Astrocyte of the cerebellum (primary cell): ENCODE measurements around the gene ANKRD9.

Experiments
- DNase-seq: peaks from one replicate; pipeline ENCODE4 v3.0.0-alpha.2; 2011; ENCODE audit warnings: low read depth
- H3K4me3 ChIP-seq: 2 replicates; pipeline ENCODE4 v1.5.1; 2011; ENCODE audit warnings: mild to moderate bottlenecking, low read depth, low read length, moderate library complexity
- in situ Hi-C: cut with HindIII; loops from 2 replicates; pipeline ENCODE4 v1.10.0; 2017; ENCODE audit warnings: low sequenced_read_pairs
- TF ChIP-seq, protein P1 (sequence below): IDR thresholded peaks from 2 replicates; pipeline ENCODE4 v1.5.1; 2012; ENCODE audit warnings: low read length, low read depth, moderate library complexity, mild to moderate bottlenecking; ENCODE audit errors: missing control alignments

Gene ANKRD9

DNA sequence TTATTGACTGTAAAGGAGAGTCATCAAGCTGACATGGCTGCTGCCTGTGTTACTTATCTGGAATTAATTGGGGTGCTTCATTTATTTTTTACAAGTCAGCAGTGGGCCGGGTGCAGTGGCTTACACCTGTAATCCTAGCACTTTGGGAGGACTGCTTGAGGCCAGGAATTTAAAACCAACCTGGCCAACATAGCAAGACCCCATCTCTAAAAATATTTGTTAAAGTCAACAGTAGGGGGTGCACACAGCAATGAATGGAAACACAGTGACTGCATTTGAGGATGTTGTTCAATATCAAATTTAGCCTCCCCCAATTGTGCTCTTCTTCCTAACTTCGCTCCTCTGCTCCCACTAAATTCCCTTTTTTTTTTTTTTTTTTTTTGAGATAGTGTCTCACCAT lies 52.1 kb downstream of the ANKRD9 start:
- TF ChIP-seq, protein P1, sequence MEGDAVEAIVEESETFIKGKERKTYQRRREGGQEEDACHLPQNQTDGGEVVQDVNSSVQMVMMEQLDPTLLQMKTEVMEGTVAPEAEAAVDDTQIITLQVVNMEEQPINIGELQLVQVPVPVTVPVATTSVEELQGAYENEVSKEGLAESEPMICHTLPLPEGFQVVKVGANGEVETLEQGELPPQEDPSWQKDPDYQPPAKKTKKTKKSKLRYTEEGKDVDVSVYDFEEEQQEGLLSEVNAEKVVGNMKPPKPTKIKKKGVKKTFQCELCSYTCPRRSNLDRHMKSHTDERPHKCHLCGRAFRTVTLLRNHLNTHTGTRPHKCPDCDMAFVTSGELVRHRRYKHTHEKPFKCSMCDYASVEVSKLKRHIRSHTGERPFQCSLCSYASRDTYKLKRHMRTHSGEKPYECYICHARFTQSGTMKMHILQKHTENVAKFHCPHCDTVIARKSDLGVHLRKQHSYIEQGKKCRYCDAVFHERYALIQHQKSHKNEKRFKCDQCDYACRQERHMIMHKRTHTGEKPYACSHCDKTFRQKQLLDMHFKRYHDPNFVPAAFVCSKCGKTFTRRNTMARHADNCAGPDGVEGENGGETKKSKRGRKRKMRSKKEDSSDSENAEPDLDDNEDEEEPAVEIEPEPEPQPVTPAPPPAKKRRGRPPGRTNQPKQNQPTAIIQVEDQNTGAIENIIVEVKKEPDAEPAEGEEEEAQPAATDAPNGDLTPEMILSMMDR = no peak
- no peak for DNase-seq
- H3K4me3 ChIP-seq = no peak overlapping the region
- in situ Hi-C loops = no loop called here

DNA sequence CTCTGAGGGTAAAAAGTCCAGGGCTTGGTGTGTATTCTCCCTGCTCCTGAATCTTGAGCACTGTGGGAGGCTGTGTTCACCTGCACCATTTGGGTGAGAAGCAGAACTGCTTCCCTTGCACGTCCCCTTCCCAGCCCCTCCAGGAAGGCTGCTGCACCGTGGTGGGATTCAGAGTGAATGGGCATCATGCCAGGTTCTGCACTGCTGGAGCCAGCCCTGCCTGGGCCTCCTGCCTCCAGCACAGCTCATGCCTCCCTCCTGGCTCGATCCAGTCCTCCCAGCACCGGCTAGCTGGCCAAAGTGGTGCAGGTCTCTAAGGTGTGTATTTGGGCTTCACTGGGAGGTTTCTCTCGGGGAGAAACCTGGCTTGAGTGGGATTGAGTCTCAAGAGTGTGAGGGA lies 54.9 kb downstream of the ANKRD9 start:
- TF ChIP-seq, protein P1 = no peak
- in situ Hi-C loops = no loop called here
- H3K4me3 ChIP-seq = no peak overlapping the region
- DNase-seq = no peak

DNA sequence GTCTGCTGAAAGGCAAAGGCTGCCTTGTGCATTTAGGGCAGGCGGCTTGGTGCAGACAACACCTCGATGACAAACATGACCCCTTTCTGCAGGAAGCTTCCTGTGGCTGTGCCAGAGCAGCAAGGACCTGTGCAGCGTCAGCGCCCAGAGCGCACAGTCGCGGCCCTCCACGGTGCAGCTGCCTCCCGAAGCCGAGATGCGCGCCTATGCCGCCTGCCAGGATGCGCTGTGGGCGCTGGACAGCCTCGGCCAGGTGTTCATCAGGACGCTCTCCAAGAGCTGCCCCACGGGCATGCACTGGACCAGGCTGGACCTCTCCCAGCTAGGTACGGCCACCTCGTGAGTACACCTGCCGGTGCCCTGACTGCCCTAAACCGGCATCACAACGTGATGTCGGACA lies 57.3 kb downstream of the ANKRD9 start:
- DNase-seq = no peak
- in situ Hi-C loops = no loop called here
- TF ChIP-seq, protein P1 = no peak
- H3K4me3 ChIP-seq = no peak overlapping the region
